VCaP (cell line): ENCODE measurements around the gene ITM2C.

Experiments used
- H3K27ac ChIP-seq: fragments of 450-650 bp; 2 replicates; pipeline ENCODE4 v1.5.1; 2017
- CTCF ChIP-seq: fragments of 450-650 bp; conservative IDR thresholded peaks from 2 replicates; pipeline ENCODE4 v1.5.1; 2017; ENCODE audit warnings: mild to moderate bottlenecking, moderate library complexity

ITM2C gene

GRCh38 chr2:230889911-230890601 lies 25.3 kb downstream of the ITM2C start:
- TF ChIP-seq CTCF: no peak
- no peak overlapping the region for H3K27ac ChIP-seq

- no peak overlapping the region for H3K27ac ChIP-seq
- TF ChIP-seq CTCF: no peak
These were observed 25.9 kb downstream of the ITM2C start for GRCh38 chr2:230890646-230891045.

- no peak for TF ChIP-seq CTCF
- H3K27ac ChIP-seq: no peak overlapping the region
These were observed 26.3 kb downstream of the ITM2C start for GRCh38 chr2:230891064-230891463.

GRCh38 chr2:230891509-230891908 lies 26.8 kb downstream of the ITM2C start:
- TF ChIP-seq CTCF: no peak
- H3K27ac ChIP-seq: no peak overlapping the region

- H3K27ac ChIP-seq: no peak overlapping the region
- TF ChIP-seq CTCF: no peak
These were observed 28.6 kb downstream of the ITM2C start for GRCh38 chr2:230893338-230893737.

- H3K27ac ChIP-seq: no peak overlapping the region
- TF ChIP-seq CTCF: no peak
These were observed 29.4 kb downstream of the ITM2C start for GRCh38 chr2:230893841-230894781.

- H3K27ac ChIP-seq: no peak overlapping the region
- TF ChIP-seq CTCF: no peak
These were observed 31.0 kb downstream of the ITM2C start for GRCh38 chr2:230895536-230896345.
